AG04449 (cell line): ENCODE data around the gene HSPH1.

ENCODE experiments used
- CTCF ChIA-PET: fragments of 350-600 bp; formaldehyde crosslinking; extraction: SDS; loops from one replicate; lab custom pipeline; 2021; ENCODE audit warnings: antibody characterized with exemption; lab: Yijun Ruan, JAX
- POLR2A ChIA-PET: fragments of 400-600, 350-600 bp; formaldehyde crosslinking; extraction: SDS; loops from one replicate; lab custom pipeline; 2020; ENCODE audit warnings: antibody characterized with exemption, inconsistent platforms; lab: Yijun Ruan, JAX
- DNase-seq: peaks from one replicate; pipeline ENCODE4 v3.0.0-alpha.2; 2010; ENCODE audit warnings: low read depth, low spot score
- H3K4me3 ChIP-seq: 2 replicates; pipeline ENCODE4 v1.5.1; 2011; ENCODE audit warnings: low read depth, mild to moderate bottlenecking, control low read depth, low read length
- CTCF ChIP-seq: IDR thresholded peaks from one replicate; pipeline ENCODE4 v1.5.1; 2011; ENCODE audit warnings: mild to moderate bottlenecking, moderate library complexity, low read length, control low read depth, inconsistent platforms; ENCODE audit not compliant: insufficient read depth; ENCODE audit errors: missing control alignments

Gene HSPH1

GRCh38 chr13:31161557-31162150 is at the start of gene HSPH1:
HSPH1 (minus strand) TSS chr13:31161904; CDS start chr13:31161582, 322 bp downstream.
- ChIA-PET CTCF (interaction anchor here (1.1 kb wide), 1 partner anchor 263 kb away, joined by 5 read pairs; no protein-coding TSS in a partner anchor), POLR2A (interaction anchor here (1.2 kb wide), 1 partner anchor 116 kb away, joined by 3 read pairs; no protein-coding TSS in a partner anchor)
- TF ChIP-seq CTCF, result peak; percentile 43
- peak within 1 kb of the TSS; percentile 96 for H3K4me3 ChIP-seq
- peak; percentile 73 for DNase-seq

GRCh38 chr13:31209841-31210210 is 48.1 kb upstream of the HSPH1 start:
- no peak overlapping the region for H3K4me3 ChIP-seq
- no peak for DNase-seq
- CTCF ChIA-PET, result interaction anchor here (2.1 kb wide), 2 partner anchors 10 to 26 kb away, joined by 12 to 18 read pairs; partner anchors contain the start of gene B3GLCT

GRCh38 chr13:31209172-31209840 is 47.6 kb upstream of the HSPH1 start:
- POLR2A ChIA-PET, result no interaction called here
- CTCF ChIA-PET, result interaction anchor here (2.1 kb wide), 2 partner anchors 9 to 27 kb away, joined by 12 to 18 read pairs; partner anchors contain the start of gene B3GLCT
- H3K4me3 ChIP-seq, result no peak overlapping the region; the same call in 1 of the 2 replicates
- TF ChIP-seq CTCF, result no peak
- no peak for DNase-seq

More at GRCh38 chr13:31209841-31210210, 48.1 kb upstream of the HSPH1 start:
- POLR2A ChIA-PET, result no interaction called here
- no peak for TF ChIP-seq CTCF

GRCh38 chr13:31208559-31209122 is 46.9 kb upstream of the HSPH1 start:
- CTCF ChIA-PET, result interaction anchor here (2.1 kb wide), 2 partner anchors 9 to 27 kb away, joined by 12 to 18 read pairs; partner anchors contain the start of gene B3GLCT
- no peak for TF ChIP-seq CTCF
- POLR2A ChIA-PET, result no interaction called here
- no peak overlapping the region for H3K4me3 ChIP-seq
- no peak for DNase-seq

GRCh38 chr13:31207661-31208552 is 46.2 kb upstream of the HSPH1 start:
- CTCF ChIA-PET, result interaction anchor here (2.1 kb wide), 2 partner anchors 8 to 28 kb away, joined by 12 to 18 read pairs; partner anchors contain the start of gene B3GLCT
- TF ChIP-seq CTCF, result no peak
- no peak for DNase-seq
- H3K4me3 ChIP-seq, result no peak overlapping the region
- POLR2A ChIA-PET, result no interaction called here
